DND-41 (cell line): ENCODE results near the gene MMP11.

Experiments
- EZH2 ChIP-seq: IDR thresholded peaks from 3 replicates; pipeline ENCODE4 v1.6.1; 2012; ENCODE audit warnings: borderline replicate concordance, low read depth, mild to moderate bottlenecking, moderate library complexity, low read length, inconsistent platforms; ENCODE audit not compliant: severe bottlenecking
- TF ChIP-seq, protein P1 (sequence below): IDR thresholded peaks from 2 replicates; pipeline ENCODE4 v1.5.1; 2012; ENCODE audit warnings: borderline replicate concordance, low read length, moderate library complexity, mild to moderate bottlenecking; ENCODE audit not compliant: poor library complexity, severe bottlenecking; ENCODE audit errors: extremely low read depth

DNA sequence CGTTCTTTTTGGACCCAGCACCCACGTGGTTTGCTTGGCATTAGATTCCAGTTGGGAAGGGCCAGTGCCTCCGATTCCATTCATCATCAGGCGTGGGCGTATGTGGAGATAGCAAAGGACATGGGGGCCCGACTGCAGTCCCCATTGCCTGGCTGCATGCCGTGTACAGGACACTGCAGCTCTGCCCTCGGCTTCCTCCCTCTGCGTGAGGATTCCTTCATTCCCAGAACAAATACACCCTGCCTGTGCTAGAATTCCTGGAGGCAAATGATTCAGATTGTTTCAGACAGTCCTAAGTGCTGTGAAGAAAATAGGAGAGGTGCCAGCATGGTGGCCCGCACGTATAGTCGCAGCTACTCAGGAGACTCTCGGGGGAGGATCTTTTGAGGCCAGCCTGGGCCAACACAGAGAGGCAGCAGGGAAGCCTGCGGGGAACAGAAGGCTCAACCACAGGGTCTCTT, 50.7 kb downstream of the MMP11 start:
- TF ChIP-seq, protein P1, sequence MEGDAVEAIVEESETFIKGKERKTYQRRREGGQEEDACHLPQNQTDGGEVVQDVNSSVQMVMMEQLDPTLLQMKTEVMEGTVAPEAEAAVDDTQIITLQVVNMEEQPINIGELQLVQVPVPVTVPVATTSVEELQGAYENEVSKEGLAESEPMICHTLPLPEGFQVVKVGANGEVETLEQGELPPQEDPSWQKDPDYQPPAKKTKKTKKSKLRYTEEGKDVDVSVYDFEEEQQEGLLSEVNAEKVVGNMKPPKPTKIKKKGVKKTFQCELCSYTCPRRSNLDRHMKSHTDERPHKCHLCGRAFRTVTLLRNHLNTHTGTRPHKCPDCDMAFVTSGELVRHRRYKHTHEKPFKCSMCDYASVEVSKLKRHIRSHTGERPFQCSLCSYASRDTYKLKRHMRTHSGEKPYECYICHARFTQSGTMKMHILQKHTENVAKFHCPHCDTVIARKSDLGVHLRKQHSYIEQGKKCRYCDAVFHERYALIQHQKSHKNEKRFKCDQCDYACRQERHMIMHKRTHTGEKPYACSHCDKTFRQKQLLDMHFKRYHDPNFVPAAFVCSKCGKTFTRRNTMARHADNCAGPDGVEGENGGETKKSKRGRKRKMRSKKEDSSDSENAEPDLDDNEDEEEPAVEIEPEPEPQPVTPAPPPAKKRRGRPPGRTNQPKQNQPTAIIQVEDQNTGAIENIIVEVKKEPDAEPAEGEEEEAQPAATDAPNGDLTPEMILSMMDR, result no peak
- no peak for TF ChIP-seq EZH2
